H1 (cell line): Measurements from ENCODE around the gene SEPTIN5. TPM values are rescaled to one million over a fixed set of nuclear protein-coding genes. Genes with fewer than 3 reads are reported as not detected.

Experiments used
- FOSL1 ChIP-seq: IDR thresholded peaks from 2 replicates; pipeline ENCODE4 v1.6.1; 2011; ENCODE audit warnings: mild to moderate bottlenecking, low read depth, low read length, moderate library complexity; ENCODE audit not compliant: insufficient read depth
- JUND ChIP-seq: IDR thresholded peaks from 2 replicates; pipeline ENCODE4 v1.6.1; 2011; ENCODE audit warnings: mild to moderate bottlenecking, improper control_type of control experiment, low read length
- polyA plus RNA-seq, 7 experiments: library from polyadenylated mRNA; depleted of rRNA in 3 of 7; stranded (reverse) in 5 of 7; unstranded in 2 of 7; fragments of >200 nt in 5 of 7; fragments of 200-250 nt in 2 of 7; gene quantifications; 1 replicate in 5 of 7; 2 replicates in 1 of 7; 4 replicates in 1 of 7; pipeline versions ENCODE4 v1.2.1 to v1.2.3, GENCODE V29; 2011 to 2013; ENCODE audit warnings: missing spikeins in 2 of 7, mixed read lengths in 2 of 7
- total RNA-seq: library from RNA; stranded (reverse); fragmentation: NEBNext Ultra II Directional; extraction: Animal tissue kit (Norgen Biotek cat#: 25700); gene quantifications from 2 replicates; pipeline ENCODE4 v1.2.1, GENCODE V29; 2021

SEPTIN5 gene
- total and polyA plus RNA-seq, 2 of the 8 experiments (the other 6 are each of a cell fraction or from before 2014, with no cell fraction given), result 6.0 to 8.6 TPM

DNA sequence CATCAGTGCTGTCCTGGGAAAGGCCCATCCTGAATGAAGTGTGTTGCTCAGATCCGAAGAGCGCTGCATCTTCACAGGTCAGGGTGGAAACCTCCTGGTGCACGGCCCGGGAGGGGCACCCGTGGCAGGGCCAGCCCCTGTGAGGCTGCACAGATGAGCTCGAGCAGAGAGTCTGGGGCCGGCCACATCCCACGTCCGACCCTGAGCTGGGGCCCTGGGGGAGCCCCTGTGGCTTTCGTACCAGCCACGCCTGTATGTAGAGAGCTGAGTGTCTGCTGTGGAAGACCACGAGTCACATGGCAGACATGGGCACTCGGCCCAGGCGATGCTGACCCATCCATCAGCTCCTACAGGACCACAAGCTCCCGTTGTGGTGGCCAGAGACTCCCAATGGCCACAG is 24.9 kb upstream of the SEPTIN5 start (continued):
- TF ChIP-seq FOSL1 (no peak), JUND (no peak)
